Suprapubic skin (tissue), 4 donors: Measurements from ENCODE around the gene ROBO3. TPM values are rescaled to one million over a fixed set of nuclear protein-coding genes. Genes with fewer than 3 reads are reported as not detected.

Experiments
- DNase-seq, 2 donors: peaks; one replicate each; pipeline ENCODE4 v3.0.0-alpha.2; 2019; ENCODE audit warnings: low spot score in 2 of 2
- H3K27ac ChIP-seq: fragments of 200-600 bp; sonication (generic); one replicate; pipeline ENCODE4 v1.5.1; 2019
- H3K27me3 ChIP-seq: fragments of 200-600 bp; sonication (generic); one replicate; pipeline ENCODE4 v1.5.1; 2019
- H3K36me3 ChIP-seq: fragments of 200-600 bp; sonication (generic); one replicate; pipeline ENCODE4 v1.5.1; 2019
- H3K4me1 ChIP-seq: fragments of 200-600 bp; sonication (generic); one replicate; pipeline ENCODE4 v1.5.1; 2019
- H3K4me3 ChIP-seq: fragments of 200-600 bp; sonication (generic); one replicate; pipeline ENCODE4 v1.5.1; 2019; ENCODE audit warnings: mild to moderate bottlenecking
- H3K9me3 ChIP-seq: fragments of 200-600 bp; sonication (generic); one replicate; pipeline ENCODE4 v1.5.1; 2019
- CTCF ChIP-seq, 2 donors: fragments of 200-600 bp in 1 of 2; fragments of 450-650 bp in 1 of 2; sonication (generic) in 1 of 2; IDR thresholded peaks; one replicate each; pipeline ENCODE4 v1.5.1; 2016 to 2019; ENCODE audit warnings: antibody characterized with exemption in 2 of 2, mild to moderate bottlenecking in 1 of 2, moderate library complexity in 1 of 2
- EP300 ChIP-seq: sonication (generic); formaldehyde crosslinking; IDR thresholded peaks from one replicate; pipeline ENCODE4 v1.6.1; 2017; ENCODE audit warnings: antibody characterized with exemption
- POLR2A ChIP-seq, 2 donors: fragments of 450-650 bp; IDR thresholded peaks; one replicate each; pipeline ENCODE4 v1.6.1; 2017; ENCODE audit warnings: antibody characterized with exemption in 2 of 2, mild to moderate bottlenecking in 2 of 2, moderate library complexity in 2 of 2
- POLR2AphosphoS5 ChIP-seq, 3 donors: sonication (generic); formaldehyde crosslinking; IDR thresholded peaks; one replicate each; pipeline ENCODE4 v1.6.1; 2017; ENCODE audit warnings: antibody characterized with exemption in 3 of 3
- WGBS: methylation state at CpG from one replicate; pipeline ENCODE4 v1.1.5; 2018; 5-methylcytosine and 5-hydroxymethylcytosine counted together
- total RNA-seq, 4 donors: library from RNA; depleted of rRNA; stranded (reverse); fragments of >200 nt; gene quantifications; one replicate each; pipeline ENCODE4 v1.1.0, GENCODE V29; 2016

Gene ROBO3
- total RNA-seq, 4 donors from 2014 or later = 1.9 to 6.8 (median 3.6) TPM

- H3K27me3 ChIP-seq = peaks cover 69% of the 10 kb centered on the region
Measured at GRCh38 chr11:124872741-124873140, 7.5 kb downstream of the ROBO3 start.

GRCh38 chr11:124873951-124874350 lies 8.7 kb downstream of the ROBO3 start:
- TF ChIP-seq POLR2A (IDR thresholded peaks at IDR 0.05) (no peak), CTCF (IDR thresholded peaks at IDR 0.05) (no peak), EP300 (no peak), POLR2AphosphoS5 (IDR thresholded peaks at IDR 0.05) (no peak)
- DNase-seq = no peak
- 55% methylated on average over 8 of the region's 8 CpGs for WGBS
- H3K4me1 ChIP-seq = peaks cover 24% of the 10 kb centered on the region
- no peaks in the 10 kb centered on the region for H3K36me3 ChIP-seq
- no peak overlapping the region for H3K4me3 ChIP-seq
- no peaks in the 10 kb centered on the region for H3K9me3 ChIP-seq
- peaks cover 57% of the 10 kb centered on the region for H3K27me3 ChIP-seq
- H3K27ac ChIP-seq = no peak overlapping the region

More at GRCh38 chr11:124872741-124873140, 7.5 kb downstream of the ROBO3 start:
- DNase-seq = no peak
- WGBS = 19% methylated on average over 9 of the region's 9 CpGs
- H3K27ac ChIP-seq = no peak overlapping the region
- no peaks in the 10 kb centered on the region for H3K9me3 ChIP-seq
- no peaks in the 10 kb centered on the region for H3K36me3 ChIP-seq
- peaks cover 34% of the 10 kb centered on the region for H3K4me1 ChIP-seq
- H3K4me3 ChIP-seq = no peak overlapping the region
- TF ChIP-seq POLR2AphosphoS5 (IDR thresholded peaks at IDR 0.05) (no peak), CTCF (IDR thresholded peaks at IDR 0.05) (no peak), POLR2A (IDR thresholded peaks at IDR 0.05) (no peak)

- H3K27me3 ChIP-seq = peaks cover 49% of the 10 kb centered on the region
- no peak for TF ChIP-seq POLR2A (IDR thresholded peaks at IDR 0.05)
- no peak for TF ChIP-seq EP300
- no peak for TF ChIP-seq POLR2AphosphoS5 (IDR thresholded peaks at IDR 0.05)
- no peak for TF ChIP-seq CTCF (IDR thresholded peaks at IDR 0.05)
- DNase-seq = no peak
- H3K9me3 ChIP-seq = no peaks in the 10 kb centered on the region
- H3K4me3 ChIP-seq = no peak overlapping the region
- no peaks in the 10 kb centered on the region for H3K36me3 ChIP-seq
- WGBS = 89% methylated on average over 7 of the region's 7 CpGs
- peaks cover 19% of the 10 kb centered on the region for H3K4me1 ChIP-seq
- H3K27ac ChIP-seq = no peak overlapping the region
Measured at GRCh38 chr11:124874571-124875255, 9.5 kb downstream of the ROBO3 start.

- Histone ChIP-seq H3K4me3 (no peak overlapping the region), H3K9me3 (no peaks in the 10 kb centered on the region), H3K36me3 (no peaks in the 10 kb centered on the region), H3K4me1 (peaks cover 19% of the 10 kb centered on the region), H3K27ac (no peak overlapping the region), H3K27me3 (peaks cover 42% of the 10 kb centered on the region)
- no peak for TF ChIP-seq POLR2A (IDR thresholded peaks at IDR 0.05)
- TF ChIP-seq POLR2AphosphoS5 (IDR thresholded peaks at IDR 0.05) = no peak
- no peak for TF ChIP-seq CTCF (IDR thresholded peaks at IDR 0.05)
- TF ChIP-seq EP300 = no peak
- DNase-seq = no peak
- 56% methylated on average over 3 of the region's 3 CpGs for WGBS
Measured at GRCh38 chr11:124875401-124875800, 10.2 kb downstream of the ROBO3 start.

- 2% methylated on average over 38 of the region's 69 CpGs for WGBS
- H3K36me3 ChIP-seq = no peaks in the 10 kb centered on the region
- DNase-seq = peak; percentile 89 to 91
- H3K9me3 ChIP-seq = no peaks in the 10 kb centered on the region
- peaks cover 19% of the 10 kb centered on the region for H3K4me1 ChIP-seq
- H3K4me3 ChIP-seq = peak overlapping the region; percentile 56
- no peak for TF ChIP-seq POLR2A (IDR thresholded peaks at IDR 0.05)
- peak in 1 of 3 donors; percentile 41 for TF ChIP-seq POLR2AphosphoS5 (IDR thresholded peaks at IDR 0.05)
- peak; percentile 7 to 86 for TF ChIP-seq CTCF (IDR thresholded peaks at IDR 0.05)
- peaks cover 35% of the 10 kb centered on the region for H3K27me3 ChIP-seq
- peak overlapping the region; percentile 75 for H3K27ac ChIP-seq
Measured at GRCh38 chr11:124875943-124876817, 10.9 kb downstream of the ROBO3 start.
